ENCODE measurements around the gene NHLRC3. TPM values are rescaled to one million over a fixed set of nuclear protein-coding genes. Genes with fewer than 3 reads are reported as not detected.

Gene NHLRC3
- total and polyA plus RNA-seq, 2 donors (not counting 3 experiments of a cell fraction or from before 2014, with no cell fraction given), result 7.3 to 10.2 TPM

DNA sequence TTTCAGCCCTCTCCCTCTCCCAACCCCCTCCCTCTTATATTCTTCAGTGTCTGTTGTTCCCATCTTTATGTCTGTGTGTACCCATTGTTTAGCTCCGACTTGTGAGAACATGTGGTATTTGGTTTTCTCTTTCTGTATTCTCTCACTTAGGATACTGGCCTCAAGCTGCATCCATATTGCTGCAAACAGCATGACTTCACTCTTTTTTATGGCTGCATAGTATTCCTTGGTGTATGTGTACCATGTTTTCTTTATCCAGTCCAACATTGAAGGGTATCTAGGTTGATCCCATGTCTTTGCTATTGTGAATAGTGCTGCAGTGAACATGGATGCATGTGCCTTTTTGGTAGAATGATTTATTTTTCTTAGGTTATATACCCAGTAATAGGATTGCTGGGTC is 17.8 kb downstream of the NHLRC3 start:
- dilution Hi-C loops (cut with MboI; ENCODE audit: extremely low pct_ligation_motif_present, low sequenced_read_pairs) (no loop called here), intact Hi-C loops (cut with micrococcal nuclease) (no loop called here)
- H3K79me2 ChIP-seq (ENCODE audit: control insufficient read depth, insufficient read depth, low read length), result no peaks in the 10 kb centered on the region
- no peaks in the 10 kb centered on the region for H3K4me1 ChIP-seq (ENCODE audit: control insufficient read depth, extremely low read depth, insufficient read depth, low read length)
- H2AFZ ChIP-seq (ENCODE audit: low read depth, low read length), result no peak overlapping the region
- POLR2A ChIA-PET, result no interaction called here
- H3K4me3 ChIP-seq (replicated peaks in 1 of 3; ENCODE audit: insufficient read depth in 1 of 3, low read depth in 1 of 3, low read length in 3 of 3), result no peak overlapping the region
- FAIRE-seq (no peak), DNase-seq (ENCODE audit: low read depth, low spot score) (no peak)
- H3K27me3 ChIP-seq (ENCODE audit: control insufficient read depth in 2 of 2, insufficient read depth in 2 of 2, low read length in 2 of 2), result no peaks in the 10 kb centered on the region
- no peaks in the 10 kb centered on the region for H4K20me1 ChIP-seq (replicated peaks; ENCODE audit: control insufficient read depth, extremely low read depth, insufficient read depth, low read length)
- TF ChIP-seq, protein P1, sequence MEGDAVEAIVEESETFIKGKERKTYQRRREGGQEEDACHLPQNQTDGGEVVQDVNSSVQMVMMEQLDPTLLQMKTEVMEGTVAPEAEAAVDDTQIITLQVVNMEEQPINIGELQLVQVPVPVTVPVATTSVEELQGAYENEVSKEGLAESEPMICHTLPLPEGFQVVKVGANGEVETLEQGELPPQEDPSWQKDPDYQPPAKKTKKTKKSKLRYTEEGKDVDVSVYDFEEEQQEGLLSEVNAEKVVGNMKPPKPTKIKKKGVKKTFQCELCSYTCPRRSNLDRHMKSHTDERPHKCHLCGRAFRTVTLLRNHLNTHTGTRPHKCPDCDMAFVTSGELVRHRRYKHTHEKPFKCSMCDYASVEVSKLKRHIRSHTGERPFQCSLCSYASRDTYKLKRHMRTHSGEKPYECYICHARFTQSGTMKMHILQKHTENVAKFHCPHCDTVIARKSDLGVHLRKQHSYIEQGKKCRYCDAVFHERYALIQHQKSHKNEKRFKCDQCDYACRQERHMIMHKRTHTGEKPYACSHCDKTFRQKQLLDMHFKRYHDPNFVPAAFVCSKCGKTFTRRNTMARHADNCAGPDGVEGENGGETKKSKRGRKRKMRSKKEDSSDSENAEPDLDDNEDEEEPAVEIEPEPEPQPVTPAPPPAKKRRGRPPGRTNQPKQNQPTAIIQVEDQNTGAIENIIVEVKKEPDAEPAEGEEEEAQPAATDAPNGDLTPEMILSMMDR (IDR thresholded peaks at IDR 0.05; ENCODE audit: extremely low read depth in 1 of 2, insufficient read depth in 1 of 2, low read depth in 1 of 2, low read length in 2 of 2), result no peak
- no peak for TF ChIP-seq POLR2AphosphoS5 (IDR thresholded peaks at IDR 0.05; ENCODE audit: insufficient read depth, low read depth, low read length)
- no peak overlapping the region for H3K4me2 ChIP-seq (ENCODE audit: insufficient read depth, low read length)
- no TSS peak for BruUV-seq (replicated peaks)
- H3K9ac ChIP-seq (replicated peaks; ENCODE audit: extremely low read depth, insufficient read depth, low read length), result no peak overlapping the region
- H3K9me3 ChIP-seq (replicated peaks; ENCODE audit: control insufficient read depth, insufficient read depth, low read length), result no peaks in the 10 kb centered on the region
- no peaks in the 10 kb centered on the region for H3K36me3 ChIP-seq (ENCODE audit: control insufficient read depth in 2 of 2, extremely low read depth in 1 of 2, insufficient read depth in 2 of 2, low read length in 2 of 2)
- H3K27ac ChIP-seq (ENCODE audit: insufficient read depth, low read depth, low read length), result no peak overlapping the region
- CTCF ChIA-PET, result interaction anchor here (3.6 to 7.4 kb wide), 2 partner anchors 556 to 559 kb away, joined by 17 to 119 read pairs; no protein-coding TSS in a partner anchor
- no peaks in the 10 kb centered on the region for H3K9me1 ChIP-seq (replicated peaks; ENCODE audit: control insufficient read depth, extremely low read depth, insufficient read depth, low read length)

DNA sequence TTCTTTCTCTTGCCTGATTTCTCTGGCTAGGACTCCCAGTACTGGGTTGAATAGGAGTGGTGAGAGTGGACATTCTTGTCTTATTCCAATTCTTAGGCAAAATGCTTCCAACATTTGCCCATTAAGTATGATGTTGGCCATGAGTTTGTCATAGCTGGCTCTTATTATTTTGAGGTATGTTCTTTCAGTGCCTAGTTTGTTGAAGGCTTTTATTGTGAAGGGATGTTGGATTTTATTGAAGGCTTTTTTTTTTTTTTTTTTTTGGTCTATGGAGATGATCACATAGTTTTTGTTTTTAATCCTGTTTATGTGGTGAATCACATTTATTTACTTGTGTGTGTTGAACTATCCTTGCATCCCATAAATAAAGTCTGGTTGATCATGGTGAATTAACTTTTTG is 19.8 kb downstream of the NHLRC3 start:
- no peaks in the 10 kb centered on the region for H3K36me3 ChIP-seq (ENCODE audit: control insufficient read depth in 2 of 2, extremely low read depth in 1 of 2, insufficient read depth in 2 of 2, low read length in 2 of 2)
- H3K9me1 ChIP-seq (replicated peaks; ENCODE audit: control insufficient read depth, extremely low read depth, insufficient read depth, low read length), result no peaks in the 10 kb centered on the region
- POLR2A ChIA-PET, result no interaction called here
- intact Hi-C loops (cut with micrococcal nuclease), result no loop called here
- H4K20me1 ChIP-seq (replicated peaks; ENCODE audit: control insufficient read depth, extremely low read depth, insufficient read depth, low read length), result no peaks in the 10 kb centered on the region
- H3K4me2 ChIP-seq (ENCODE audit: insufficient read depth, low read length), result no peak overlapping the region
- DNase-seq (ENCODE audit: low read depth, low spot score), result no peak
- TF ChIP-seq, protein P1 (IDR thresholded peaks at IDR 0.05; ENCODE audit: extremely low read depth in 1 of 2, insufficient read depth in 1 of 2, low read depth in 1 of 2, low read length in 2 of 2), result no peak
- TF ChIP-seq EZH2 (IDR thresholded peaks at IDR 0.05; ENCODE audit: borderline replicate concordance, low read depth, low read length, severe bottlenecking), result no peak
- TF ChIP-seq POLR2AphosphoS5 (IDR thresholded peaks at IDR 0.05; ENCODE audit: insufficient read depth, low read depth, low read length), result no peak
- TF ChIP-seq FOS (IDR thresholded peaks at IDR 0.05; ENCODE audit: borderline replicate concordance, insufficient read depth, low read length), result no peak
- TF ChIP-seq GATA2 (IDR thresholded peaks at IDR 0.05; ENCODE audit: insufficient read depth, insufficient read length, low read depth, low read length), result no peak
- TF ChIP-seq, protein P2, sequence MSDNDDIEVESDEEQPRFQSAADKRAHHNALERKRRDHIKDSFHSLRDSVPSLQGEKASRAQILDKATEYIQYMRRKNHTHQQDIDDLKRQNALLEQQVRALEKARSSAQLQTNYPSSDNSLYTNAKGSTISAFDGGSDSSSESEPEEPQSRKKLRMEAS (IDR thresholded peaks at IDR 0.05; ENCODE audit: insufficient read depth, insufficient read length), result no peak
- no peak for FAIRE-seq
- no peak overlapping the region for H3K27ac ChIP-seq (ENCODE audit: insufficient read depth, low read depth, low read length)
- BruUV-seq (replicated peaks), result no TSS peak
- H3K9ac ChIP-seq (replicated peaks; ENCODE audit: extremely low read depth, insufficient read depth, low read length), result no peak overlapping the region
- no peaks in the 10 kb centered on the region for H3K27me3 ChIP-seq (ENCODE audit: control insufficient read depth in 2 of 2, insufficient read depth in 2 of 2, low read length in 2 of 2)
- H3K4me1 ChIP-seq (ENCODE audit: control insufficient read depth, extremely low read depth, insufficient read depth, low read length), result no peaks in the 10 kb centered on the region
- dilution Hi-C loops (cut with MboI; ENCODE audit: extremely low pct_ligation_motif_present, low sequenced_read_pairs), result no loop called here
- CTCF ChIA-PET, result no interaction called here
- H3K9me3 ChIP-seq (replicated peaks; ENCODE audit: control insufficient read depth, insufficient read depth, low read length), result no peaks in the 10 kb centered on the region
- no peak overlapping the region for H3K4me3 ChIP-seq (replicated peaks in 1 of 3; ENCODE audit: insufficient read depth in 1 of 3, low read depth in 1 of 3, low read length in 3 of 3)
- H3K79me2 ChIP-seq (ENCODE audit: control insufficient read depth, insufficient read depth, low read length), result no peaks in the 10 kb centered on the region
- H2AFZ ChIP-seq (ENCODE audit: low read depth, low read length), result no peak overlapping the region
